SK-N-SH (cell line): Measurements from ENCODE around the gene CHST6. TPM values are rescaled to one million over a fixed set of nuclear protein-coding genes. Genes with fewer than 3 reads are reported as not detected.

Source experiments
- CTCF ChIA-PET: fragments of 300-600, 350-600 bp; formaldehyde crosslinking; extraction: SDS; loops from one replicate; lab custom pipeline; 2021; lab: Yijun Ruan, JAX
- POLR2A ChIA-PET: fragments of 350-600 bp; sonication (Branson Sonifier 250); formaldehyde crosslinking; extraction: SDS; loops from one replicate; lab custom pipeline; 2020; ENCODE audit warnings: antibody characterized with exemption, inconsistent platforms; lab: Yijun Ruan, JAX
- DNase-seq: peaks from one replicate; pipeline ENCODE4 v3.0.0; 2012
- H2AFZ ChIP-seq: fragments of 200-600 bp; sonication (generic); 2 replicates; pipeline ENCODE4 v1.8.1; 2016; ENCODE audit warnings: antibody characterized with exemption, mild to moderate bottlenecking, low read depth
- H3F3A ChIP-seq: fragments of 200-600 bp; sonication (generic); replicated peaks from 2 replicates; pipeline ENCODE3; 2016; ENCODE audit warnings: antibody characterized with exemption, mild to moderate bottlenecking; ENCODE audit not compliant: insufficient read depth
- H3K27ac ChIP-seq, 2 experiments: fragments of 200-500 bp in 1 of 2; fragments of 200-600 bp in 1 of 2; sonication (Bioruptor generic) in 1 of 2; sonication (generic), shearing (Covaris generic) in 1 of 2; 2 replicates each; pipeline versions ENCODE4 v1.5.1 to v1.6.1; 2014 to 2016; ENCODE audit warnings: low read depth in 2 of 2, inconsistent platforms in 1 of 2, low read length in 1 of 2, mild to moderate bottlenecking in 1 of 2, mixed read lengths in 1 of 2
- H3K27me3 ChIP-seq: fragments of 200-600 bp; sonication (generic), shearing (Covaris generic); 2 replicates; pipeline ENCODE4 v1.6.1; 2016; ENCODE audit warnings: mixed run types; ENCODE audit not compliant: insufficient read depth
- H3K36me3 ChIP-seq, 2 experiments: fragments of 200-500 bp in 1 of 2; fragments of 200-600 bp in 1 of 2; sonication (Bioruptor generic) in 1 of 2; sonication (generic) in 1 of 2; replicated peaks in 1 of 2; 2 replicates each; pipeline versions ENCODE3 to v1.5.1; 2014 to 2016; ENCODE audit warnings: low read length in 1 of 2, mild to moderate bottlenecking in 1 of 2; ENCODE audit not compliant: insufficient read depth in 2 of 2, control insufficient read depth in 1 of 2
- H3K4me1 ChIP-seq, 2 experiments: fragments of 200-500 bp in 1 of 2; fragments of 200-600 bp in 1 of 2; sonication (Bioruptor generic) in 1 of 2; sonication (generic), shearing (Covaris generic) in 1 of 2; 2 replicates each; pipeline versions ENCODE4 v1.5.1 to v1.6.1; 2014 to 2016; ENCODE audit warnings: low read depth in 1 of 2, low read length in 1 of 2, mixed run types in 1 of 2; ENCODE audit not compliant: insufficient read depth in 2 of 2, control insufficient read depth in 1 of 2
- H3K4me2 ChIP-seq: fragments of 200-600 bp; sonication (generic), shearing (Covaris generic); 2 replicates; pipeline ENCODE4 v1.6.1; 2017; ENCODE audit warnings: mixed run types
- H3K4me3 ChIP-seq, 2 experiments: fragments of 200-500 bp in 1 of 2; fragments of 200-600 bp in 1 of 2; sonication (Bioruptor generic) in 1 of 2; sonication (generic), shearing (Covaris generic) in 1 of 2; 2 replicates each; pipeline versions ENCODE4 v1.5.1 to v1.8.1; 2014 to 2016; ENCODE audit warnings: low read depth in 2 of 2, inconsistent platforms in 1 of 2, low read length in 1 of 2, mild to moderate bottlenecking in 1 of 2, mixed read lengths in 1 of 2, moderate library complexity in 1 of 2
- H3K79me2 ChIP-seq: fragments of 200-600 bp; sonication (generic); 2 replicates; pipeline ENCODE4 v1.8.1; 2017; ENCODE audit warnings: mild to moderate bottlenecking; ENCODE audit not compliant: insufficient read depth
- H3K9ac ChIP-seq: fragments of 200-600 bp; sonication (generic); 2 replicates; pipeline ENCODE4 v1.6.1; 2017; ENCODE audit warnings: mixed run types
- H3K9me2 ChIP-seq: fragments of 200-600 bp; sonication (generic); 2 replicates; pipeline ENCODE4 v1.6.1; 2017; ENCODE audit warnings: mixed run types
- H3K9me3 ChIP-seq: fragments of 200-600 bp; sonication (generic); 2 replicates; pipeline ENCODE4 v1.6.1; 2017; ENCODE audit warnings: mixed run types, mild to moderate bottlenecking, moderate library complexity
- H4K20me1 ChIP-seq: fragments of 200-600 bp; sonication (generic); 2 replicates; pipeline ENCODE4 v1.6.1; 2017; ENCODE audit warnings: mild to moderate bottlenecking, mixed run types; ENCODE audit not compliant: insufficient read depth
- GATA2 ChIP-seq: sonication (generic); formaldehyde crosslinking; IDR thresholded peaks from 2 replicates; pipeline ENCODE4 v1.5.0; 2020; ENCODE audit warnings: mild to moderate bottlenecking, missing genetic modification reagents
- NRF1 ChIP-seq: IDR thresholded peaks from 2 replicates; pipeline ENCODE4 v1.6.1; 2012; ENCODE audit warnings: low read depth, mild to moderate bottlenecking, low read length
- RAD21 ChIP-seq: IDR thresholded peaks from 2 replicates; pipeline ENCODE4 v1.6.1; 2012; ENCODE audit warnings: mild to moderate bottlenecking, low read length
- REST ChIP-seq: IDR thresholded peaks from 2 replicates; pipeline ENCODE4 v1.6.1; 2012; ENCODE audit warnings: mild to moderate bottlenecking, low read depth, low read length, moderate library complexity
- SMC3 ChIP-seq: IDR thresholded peaks from 2 replicates; pipeline ENCODE4 v1.6.1; 2012; ENCODE audit warnings: low read depth, low read length, improper control_type of control experiment
- TAF1 ChIP-seq: IDR thresholded peaks from 2 replicates; pipeline ENCODE4 v1.6.1; 2012; ENCODE audit warnings: low read depth, mild to moderate bottlenecking, low read length, moderate library complexity, borderline replicate concordance
- YY1 ChIP-seq: IDR thresholded peaks from 2 replicates; pipeline ENCODE4 v1.4.0; 2012; ENCODE audit warnings: low read depth, mild to moderate bottlenecking
- WGBS: methylation state at CpG from one replicate; pipeline ENCODE4 v1.1.6; 2017; ENCODE audit warnings: low lambda C conversion rate; 5-methylcytosine and 5-hydroxymethylcytosine counted together
- polyA plus RNA-seq, 3 experiments: library from polyadenylated mRNA; depleted of rRNA; stranded (reverse); fragments of >200 nt; gene quantifications; 2 replicates each; pipeline ENCODE4 v1.2.3, GENCODE V29; 2012
- TF ChIP-seq, protein P1 (sequence below): fragments of 150-350 bp; IDR thresholded peaks from 2 replicates; pipeline ENCODE4 v1.6.1; 2017; ENCODE audit warnings: antibody characterized with exemption, low read length, low read depth, borderline replicate concordance
- TF ChIP-seq, protein P2 (sequence below): IDR thresholded peaks from 2 replicates; pipeline ENCODE4; 2012

Gene CHST6
- polyA plus RNA-seq, 1 of the 3 experiments (the other 2 are of a cell fraction) = 0.30 TPM

DNA sequence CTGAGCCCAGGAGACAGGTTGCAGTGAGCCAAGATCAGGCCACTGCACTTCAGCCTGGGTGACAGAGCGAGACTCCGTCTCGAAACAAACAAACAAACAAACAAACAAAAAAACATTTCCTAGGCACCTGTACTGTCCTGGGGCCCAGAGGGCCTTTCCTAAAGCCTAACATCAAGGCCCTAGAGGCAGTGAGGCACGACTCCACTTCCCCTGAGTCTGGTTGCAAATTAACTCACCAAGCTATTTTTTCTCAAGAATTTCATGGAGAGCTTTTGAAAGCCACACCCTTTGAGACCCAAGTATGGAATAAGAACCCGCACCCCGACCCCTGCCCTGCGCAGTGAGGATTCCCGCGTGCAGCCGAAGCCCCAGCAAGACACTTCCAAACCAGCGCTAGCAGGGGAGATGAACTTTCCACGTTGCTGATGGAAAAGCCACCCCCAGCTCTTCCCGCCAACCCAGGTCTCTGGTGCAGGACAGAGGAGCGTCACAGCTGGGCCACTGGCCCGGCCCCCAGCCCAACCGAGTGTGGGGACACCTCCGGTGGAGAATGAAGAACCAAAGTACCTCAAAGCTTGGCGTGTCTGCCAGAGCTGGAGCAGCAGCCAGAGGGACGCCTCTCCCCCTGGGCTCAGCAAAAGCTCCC, 39.4 kb upstream of the CHST6 start:
- Histone ChIP-seq H3K27me3 (no peaks in the 10 kb centered on the region), H3K9me3 (no peaks in the 10 kb centered on the region), H3K4me3 (no peak overlapping the region), H3K4me2 (no peak overlapping the region), H3K36me3 (no peaks in the 10 kb centered on the region), H4K20me1 (no peaks in the 10 kb centered on the region), H3K27ac (no peak overlapping the region), H2AFZ (no peak overlapping the region), H3K79me2 (no peaks in the 10 kb centered on the region), H3K4me1 (no peaks in the 10 kb centered on the region), H3K9ac (no peak overlapping the region), H3F3A (no peaks in the 10 kb centered on the region), H3K9me2 (no peaks in the 10 kb centered on the region)
- 76% methylated on average over 10 of the region's 19 CpGs for WGBS
- ChIA-PET POLR2A (interaction anchor here (1.2 kb wide), 1 partner anchor 18 kb away, joined by 3 read pairs; no protein-coding TSS in a partner anchor), CTCF (interaction anchor here (1.0 to 3.3 kb wide), 3 partner anchors 16 to 132 kb away, joined by 3 to 17 read pairs (median 9); no protein-coding TSS in a partner anchor)
- no peak for DNase-seq
- no peak for TF ChIP-seq RAD21
- TF ChIP-seq GATA2 = no peak
- no peak for TF ChIP-seq YY1
- TF ChIP-seq NRF1 = no peak
- TF ChIP-seq, protein P1, sequence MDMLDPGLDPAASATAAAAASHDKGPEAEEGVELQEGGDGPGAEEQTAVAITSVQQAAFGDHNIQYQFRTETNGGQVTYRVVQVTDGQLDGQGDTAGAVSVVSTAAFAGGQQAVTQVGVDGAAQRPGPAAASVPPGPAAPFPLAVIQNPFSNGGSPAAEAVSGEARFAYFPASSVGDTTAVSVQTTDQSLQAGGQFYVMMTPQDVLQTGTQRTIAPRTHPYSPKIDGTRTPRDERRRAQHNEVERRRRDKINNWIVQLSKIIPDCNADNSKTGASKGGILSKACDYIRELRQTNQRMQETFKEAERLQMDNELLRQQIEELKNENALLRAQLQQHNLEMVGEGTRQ = no peak

GRCh38 chr16:75532791-75533190, 37.5 kb upstream of the CHST6 start:
- no peak overlapping the region for H2AFZ ChIP-seq
- H3K4me1 ChIP-seq = no peaks in the 10 kb centered on the region
- H3K4me2 ChIP-seq = no peak overlapping the region
- no peaks in the 10 kb centered on the region for H3K27me3 ChIP-seq
- no peaks in the 10 kb centered on the region for H3K36me3 ChIP-seq
- no peaks in the 10 kb centered on the region for H3K79me2 ChIP-seq
- H3K9ac ChIP-seq = no peak overlapping the region
- 40% methylated on average over 2 of the region's 2 CpGs for WGBS
- TF ChIP-seq SMC3 = no peak
- TF ChIP-seq, protein P2, sequence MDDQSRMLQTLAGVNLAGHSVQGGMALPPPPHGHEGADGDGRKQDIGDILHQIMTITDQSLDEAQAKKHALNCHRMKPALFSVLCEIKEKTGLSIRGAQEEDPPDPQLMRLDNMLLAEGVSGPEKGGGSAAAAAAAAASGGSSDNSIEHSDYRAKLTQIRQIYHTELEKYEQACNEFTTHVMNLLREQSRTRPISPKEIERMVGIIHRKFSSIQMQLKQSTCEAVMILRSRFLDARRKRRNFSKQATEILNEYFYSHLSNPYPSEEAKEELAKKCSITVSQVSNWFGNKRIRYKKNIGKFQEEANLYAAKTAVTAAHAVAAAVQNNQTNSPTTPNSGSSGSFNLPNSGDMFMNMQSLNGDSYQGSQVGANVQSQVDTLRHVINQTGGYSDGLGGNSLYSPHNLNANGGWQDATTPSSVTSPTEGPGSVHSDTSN = no peak
- no peak for TF ChIP-seq REST
- no peak for TF ChIP-seq TAF1
- no peak for TF ChIP-seq GATA2
- TF ChIP-seq, all 33 proteins: peak for 0
- no peak for DNase-seq
- Histone ChIP-seq H3K9me3 (no peaks in the 10 kb centered on the region), H3F3A (no peaks in the 10 kb centered on the region), H3K4me3 (no peak overlapping the region), H3K9me2 (no peaks in the 10 kb centered on the region), H3K27ac (no peak overlapping the region), H4K20me1 (no peaks in the 10 kb centered on the region)
- CTCF ChIA-PET = interaction anchor here (1.3 to 2.0 kb wide), 3 partner anchors 16 to 334 kb away, joined by 5 to 11 read pairs (median 6); partner anchors contain the start of gene TMEM170A
- POLR2A ChIA-PET = no interaction called here
